Common myeloid progenitor, CD34-positive (primary cell): Measurements from ENCODE around the gene TOMM6.

Experiments
- CTCF ChIA-PET: fragments of 350-600 bp; sonication (Branson Sonifier 250); formaldehyde crosslinking; loops from one replicate; lab custom pipeline; 2021; ENCODE audit warnings: antibody characterized with exemption; lab: Charles Lee
- POLR2A ChIA-PET: fragments of 350-600 bp; sonication (Branson Sonifier 250); formaldehyde crosslinking; loops from one replicate; lab custom pipeline; 2021; ENCODE audit warnings: antibody characterized with exemption; lab: Charles Lee
- DNase-seq, 3 donors: peaks; one replicate each; pipeline versions ENCODE4 v3.0.0 to v3.0.0-alpha.2; 2013
- H3K27ac ChIP-seq, 2 experiments: 1 replicate in 1 of 2; 2 replicates in 1 of 2; pipeline ENCODE4 v1.7.0; 2013; ENCODE audit warnings: inconsistent platforms in 2 of 2, low read length in 2 of 2, mild to moderate bottlenecking in 2 of 2, low read depth in 1 of 2, moderate library complexity in 1 of 2; ENCODE audit not compliant: severe bottlenecking in 2 of 2, insufficient read depth in 1 of 2, poor library complexity in 1 of 2
- H3K27me3 ChIP-seq, 5 experiments: replicated peaks in 2 of 5; 1 replicate in 3 of 5; 2 replicates in 2 of 5; pipeline versions ENCODE4 v1.6.1 to v1.7.0; 2013; ENCODE audit warnings: low read length in 4 of 5, mild to moderate bottlenecking in 2 of 5, moderate library complexity in 2 of 5, inconsistent platforms in 1 of 5; ENCODE audit not compliant: insufficient read depth in 5 of 5, control insufficient read depth in 4 of 5
- H3K36me3 ChIP-seq, 4 experiments: 1 replicate in 2 of 4; 2 replicates in 2 of 4; pipeline versions ENCODE4 v1.6.1 to v1.7.0; 2013; ENCODE audit warnings: low read length in 3 of 4, control low read depth in 1 of 4, mild to moderate bottlenecking in 1 of 4; ENCODE audit not compliant: control insufficient read depth in 4 of 4, insufficient read depth in 4 of 4
- H3K4me1 ChIP-seq, 4 experiments: 1 replicate in 3 of 4; 2 replicates in 1 of 4; pipeline versions ENCODE4 v1.6.1 to v1.7.1; 2013; ENCODE audit warnings: low read length in 3 of 4, mild to moderate bottlenecking in 3 of 4, control low read depth in 1 of 4, inconsistent platforms in 1 of 4, moderate library complexity in 1 of 4; ENCODE audit not compliant: control insufficient read depth in 4 of 4, insufficient read depth in 4 of 4; ENCODE audit errors: control extremely low read depth in 1 of 4
- H3K4me3 ChIP-seq, 7 experiments: 1 replicate in 4 of 7; 2 replicates in 3 of 7; pipeline versions ENCODE4 v1.5.1 to v1.7.0; 2013; ENCODE audit warnings: mild to moderate bottlenecking in 7 of 7, low read length in 6 of 7, moderate library complexity in 6 of 7, inconsistent platforms in 2 of 7, low read depth in 2 of 7, control low read depth in 1 of 7; ENCODE audit not compliant: insufficient read depth in 4 of 7, control insufficient read depth in 1 of 7; ENCODE audit errors: extremely low read depth in 1 of 7
- H3K9me3 ChIP-seq, 5 experiments: 1 replicate in 4 of 5; 2 replicates in 1 of 5; pipeline versions ENCODE4 v1.6.1 to v1.7.1; 2013; ENCODE audit warnings: low read length in 4 of 5, mild to moderate bottlenecking in 2 of 5, inconsistent platforms in 1 of 5, low read depth in 1 of 5, moderate library complexity in 1 of 5; ENCODE audit not compliant: control insufficient read depth in 4 of 5, insufficient read depth in 2 of 5; ENCODE audit errors: control extremely low read depth in 1 of 5
- WGBS: methylation state at CpG from one replicate; pipeline ENCODE4 v1.1.5; 2013; ENCODE audit not compliant: insufficient coverage; 5-methylcytosine and 5-hydroxymethylcytosine counted together

The TOMM6 gene

GRCh38 chr6:41744236-41744787 is 43.2 kb upstream of the TOMM6 start:
- no peak overlapping the region for H3K27ac ChIP-seq
- no peaks in the 10 kb centered on the region for H3K9me3 ChIP-seq
- 93% methylated on average over 7 of the region's 7 CpGs for WGBS
- H3K36me3 ChIP-seq = no peaks in the 10 kb centered on the region
- DNase-seq = no peak
- H3K27me3 ChIP-seq = no peaks in the 10 kb centered on the region
- POLR2A ChIA-PET = no interaction called here
- CTCF ChIA-PET = interaction anchor here (1.3 kb wide), 1 partner anchor 12 kb away, joined by 4 read pairs; no protein-coding TSS in a partner anchor
- no peak overlapping the region for H3K4me3 ChIP-seq
- no peaks in the 10 kb centered on the region for H3K4me1 ChIP-seq

GRCh38 chr6:41746107-41746506 is 41.4 kb upstream of the TOMM6 start:
- Histone ChIP-seq H3K27me3 (no peaks in the 10 kb centered on the region), H3K27ac (no peak overlapping the region), H3K36me3 (no peaks in the 10 kb centered on the region), H3K4me3 (no peak overlapping the region), H3K9me3 (no peaks in the 10 kb centered on the region), H3K4me1 (no peaks in the 10 kb centered on the region)
- no peak for DNase-seq
- ChIA-PET CTCF (interaction anchor here (0.7 kb wide), 1 partner anchor 29 kb away, joined by 4 read pairs; no protein-coding TSS in a partner anchor), POLR2A (no interaction called here)
- 97% methylated on average over 9 of the region's 10 CpGs for WGBS

GRCh38 chr6:41747256-41748101 is 40.0 kb upstream of the TOMM6 start, which contains the start of gene PGC:
PGC (minus strand) TSS chr6:41747397; CDS start chr6:41747334, 63 bp downstream.
- no peaks in the 10 kb centered on the region for H3K27me3 ChIP-seq
- no peak within 1 kb of the TSS for H3K4me3 ChIP-seq
- H3K27ac ChIP-seq = no peak within 1 kb of the TSS
- no peak for DNase-seq
- no peaks in the 10 kb centered on the region for H3K4me1 ChIP-seq
- ChIA-PET CTCF (interaction anchor here (0.9 kb wide), 3 partner anchors 12 to 41 kb away, joined by 3 read pairs; no protein-coding TSS in a partner anchor), POLR2A (no interaction called here)
- H3K9me3 ChIP-seq = no peaks in the 10 kb centered on the region
- H3K36me3 ChIP-seq = no peaks in the 10 kb centered on the region
- 96% methylated on average over 14 of the region's 15 CpGs for WGBS

GRCh38 chr6:41748102-41748477 is 39.4 kb upstream of the TOMM6 start:
- H3K36me3 ChIP-seq = no peaks in the 10 kb centered on the region
- WGBS = 97% methylated on average over 6 of the region's 6 CpGs
- no peaks in the 10 kb centered on the region for H3K9me3 ChIP-seq
- H3K4me1 ChIP-seq = no peaks in the 10 kb centered on the region
- DNase-seq = no peak
- ChIA-PET POLR2A (no interaction called here), CTCF (interaction anchor here (0.9 to 1.3 kb wide), 4 partner anchors 11 to 44 kb away, joined by 3 read pairs; no protein-coding TSS in a partner anchor)
- no peak overlapping the region for H3K4me3 ChIP-seq
- H3K27me3 ChIP-seq = no peaks in the 10 kb centered on the region
- H3K27ac ChIP-seq = no peak overlapping the region

- CTCF ChIA-PET = interaction anchor here (0.6 to 1.3 kb wide), 5 partner anchors 11 to 44 kb away, joined by 3 read pairs; no protein-coding TSS in a partner anchor
Measured at GRCh38 chr6:41748542-41748941, 39.0 kb upstream of the TOMM6 start.

GRCh38 chr6:41750374-41750773 is 37.1 kb upstream of the TOMM6 start:
- no peaks in the 10 kb centered on the region for H3K36me3 ChIP-seq
- peaks cover 0 to 4% (median 0%) of the 10 kb centered on the region in 5 experiments for H3K27me3 ChIP-seq
- no peak overlapping the region for H3K4me3 ChIP-seq
- 100% methylated on average over 1 of the region's 3 CpGs for WGBS
- no peaks in the 10 kb centered on the region for H3K9me3 ChIP-seq
- no peak for DNase-seq
- POLR2A ChIA-PET = no interaction called here
- no peaks in the 10 kb centered on the region for H3K4me1 ChIP-seq
- H3K27ac ChIP-seq = no peak overlapping the region
- CTCF ChIA-PET = interaction anchor here (0.9 to 2.0 kb wide), 2 partner anchors 9 to 24 kb away, joined by 3 to 9 read pairs; no protein-coding TSS in a partner anchor

More at GRCh38 chr6:41748542-41748941, 39.0 kb upstream of the TOMM6 start:
- H3K27ac ChIP-seq = no peak overlapping the region
- H3K4me3 ChIP-seq = no peak overlapping the region
- POLR2A ChIA-PET = no interaction called here
- DNase-seq = no peak
- WGBS = 100% methylated on average over 3 of the region's 3 CpGs
- no peaks in the 10 kb centered on the region for H3K4me1 ChIP-seq
- no peaks in the 10 kb centered on the region for H3K9me3 ChIP-seq
- no peaks in the 10 kb centered on the region for H3K36me3 ChIP-seq
- H3K27me3 ChIP-seq = no peaks in the 10 kb centered on the region
